ENCODE data around the gene MAP4K2. TPM values are rescaled to one million over a fixed set of nuclear protein-coding genes. Genes with fewer than 3 reads are reported as not detected.

The MAP4K2 gene
- total and polyA plus RNA-seq, 2 of the 4 experiments (the other 2 are of a cell fraction), result 11.7 to 16.6 TPM

GRCh38 chr11:64742087-64742888 lies 60.7 kb downstream of the MAP4K2 start:
- POLR2A ChIA-PET (ENCODE audit: unreplicated experiment), result no interaction called here
- ATAC-seq (ENCODE audit: low read depth) (peak; percentile 30), DNase-seq (no peak)
- Histone ChIP-seq H2AK9ac (replicated peaks; ENCODE audit: low read depth, low read length, poor library complexity) (peak overlapping the region; percentile 91), H3K23ac (ENCODE audit: low read depth, low read length) (no peak overlapping the region), H2BK15ac (ENCODE audit: low read depth, low read length) (no peak overlapping the region), H3K4me2 (ENCODE audit: low read depth, low read length) (peak overlapping the region; percentile 65), H4K20me1 (ENCODE audit: insufficient read depth, low read length) (no peaks in the 10 kb centered on the region; the same call in 1 of the 2 replicates), H2AFZ (replicated peaks; ENCODE audit: low read length, poor library complexity) (peak overlapping the region; percentile 90), H4K91ac (ENCODE audit: insufficient read depth, low read depth, low read length) (no peak overlapping the region), H2BK120ac (ENCODE audit: low read depth, low read length) (no peak overlapping the region), H4K8ac (ENCODE audit: low read depth in 2 of 2, low read length in 2 of 2) (no peak overlapping the region), H3K27ac (ENCODE audit: insufficient read depth, low read length) (no peak overlapping the region), H4K5ac (ENCODE audit: low read depth, low read length) (no peak overlapping the region), H3K79me1 (ENCODE audit: low read depth in 1 of 2, low read length in 2 of 2) (no peaks in the 10 kb centered on the region), H3K4me3 (ENCODE audit: insufficient read depth, low read depth, low read length) (peak overlapping the region; percentile 20), H3K36me3 (ENCODE audit: control insufficient read depth, insufficient read depth, low read length) (no peaks in the 10 kb centered on the region), H3K4ac (ENCODE audit: low read depth, low read length) (no peak overlapping the region), H3K56ac (ENCODE audit: extremely low read depth, insufficient read depth, low read length) (no peak overlapping the region), H3K9me1 (ENCODE audit: insufficient read depth, low read length) (peaks cover 3% of the 10 kb centered on the region; the same call in 1 of the 2 replicates), H3K4me1 (ENCODE audit: control insufficient read depth, insufficient read depth, low read length) (peaks cover 11% of the 10 kb centered on the region), H3K18ac (ENCODE audit: low read depth, low read length) (no peak overlapping the region), H3K9ac (ENCODE audit: low read depth, low read length) (peak overlapping the region; percentile 21; the same call in 1 of the 2 replicates), H3K14ac (replicated peaks; ENCODE audit: low read depth, low read length) (no peak overlapping the region; the same call in 1 of the 2 replicates), H2AK5ac (ENCODE audit: low read depth, low read length) (no peak overlapping the region), H3K27me3 (ENCODE audit: control insufficient read depth, insufficient read depth, low read length) (peaks cover 72% of the 10 kb centered on the region), H2BK20ac (ENCODE audit: low read depth, low read length) (no peak overlapping the region), H3K9me3 (ENCODE audit: control insufficient read depth, insufficient read depth, low read length) (no peaks in the 10 kb centered on the region), H2BK5ac (ENCODE audit: low read depth, low read length, poor library complexity, severe bottlenecking) (no peak overlapping the region)
- in situ Hi-C loops (cut with MboI; ENCODE audit: low sequenced_read_pairs) (no loop called here), dilution Hi-C loops (cut with HindIII; ENCODE audit: low sequenced_read_pairs, unreplicated experiment) (no loop called here), intact Hi-C loops (cut with micrococcal nuclease) (no loop called here)
- TF ChIP-seq POLR2A (IDR thresholded peaks at IDR 0.05; ENCODE audit: low read depth, low read length) (no peak), RAD21 (IDR thresholded peaks at IDR 0.05; ENCODE audit: low read length) (no peak), MXI1 (IDR thresholded peaks at IDR 0.05; ENCODE audit: borderline replicate concordance, low read depth, low read length) (no peak), MAZ (IDR thresholded peaks at IDR 0.05; ENCODE audit: borderline replicate concordance, low read depth, low read length) (no peak), ELK1 (IDR thresholded peaks at IDR 0.05; ENCODE audit: borderline replicate concordance, low read depth, low read length) (no peak), MAFK (IDR thresholded peaks at IDR 0.05; ENCODE audit: low read depth, low read length) (no peak), USF2 (IDR thresholded peaks at IDR 0.05; ENCODE audit: low read depth, low read length) (no peak), CEBPB (IDR thresholded peaks at IDR 0.05; ENCODE audit: low read depth, low read length) (no peak)
- 1% methylated on average over 19 of the region's 54 CpGs; no CpG with 5 or more reads in 1 of the 2 experiments for WGBS, 2 experiments (ENCODE audit: extremely low coverage in 2 of 2, insufficient read length in 1 of 2)
- CTCF ChIA-PET, result no interaction called here
- BruUV-seq (replicated peaks), result no TSS peak

Measured in IMR-90 (cell line).